GM12864 (cell line): ENCODE data around the gene CDYL.

ENCODE experiments used
- DNase-seq: peaks from one replicate; pipeline ENCODE4 v3.0.0-alpha.2; 2011; ENCODE audit warnings: low read depth
- H3K4me3 ChIP-seq: 2 replicates; pipeline ENCODE4 v1.5.1; 2011; ENCODE audit warnings: mild to moderate bottlenecking, low read depth, low read length, control low read depth
- CTCF ChIP-seq: IDR thresholded peaks from 2 replicates; pipeline ENCODE4 v1.5.1; 2011; ENCODE audit warnings: low read depth, mild to moderate bottlenecking, moderate library complexity, low read length, control low read depth, inconsistent platforms; ENCODE audit errors: missing control alignments

Gene CDYL

GRCh38 chr6:4885341-4885933, 109.2 kb downstream of the CDYL start:
- H3K4me3 ChIP-seq = no peak overlapping the region
- no peak for TF ChIP-seq CTCF
- DNase-seq = no peak

DNA sequence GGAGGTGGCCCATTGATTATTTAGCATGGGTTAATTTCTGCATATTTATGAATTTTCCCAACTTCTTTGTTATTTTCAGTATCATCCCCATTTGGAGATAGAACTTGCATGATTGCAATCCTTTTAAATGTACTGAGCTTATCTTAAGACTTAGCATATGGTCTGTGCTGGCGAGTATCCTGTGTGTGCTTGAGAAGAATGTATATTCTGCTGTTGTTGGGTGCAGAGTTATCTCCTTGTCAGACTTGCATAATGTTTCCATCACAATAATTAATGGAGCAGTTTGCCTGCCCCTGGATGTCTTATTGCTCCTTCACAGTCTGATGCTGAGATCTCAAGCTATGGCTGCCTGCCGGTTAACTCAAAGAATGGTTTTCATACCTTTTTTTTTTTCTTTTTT, 112.6 kb downstream of the CDYL start:
- H3K4me3 ChIP-seq = no peak overlapping the region
- DNase-seq = no peak
- no peak for TF ChIP-seq CTCF

GRCh38 chr6:4889701-4890100, 113.5 kb downstream of the CDYL start:
- H3K4me3 ChIP-seq = no peak overlapping the region
- DNase-seq = no peak
- TF ChIP-seq CTCF = no peak

- no peak for DNase-seq
- no peak overlapping the region for H3K4me3 ChIP-seq
- TF ChIP-seq CTCF = no peak
Observed at GRCh38 chr6:4890191-4890590, 114.0 kb downstream of the CDYL start.

DNA sequence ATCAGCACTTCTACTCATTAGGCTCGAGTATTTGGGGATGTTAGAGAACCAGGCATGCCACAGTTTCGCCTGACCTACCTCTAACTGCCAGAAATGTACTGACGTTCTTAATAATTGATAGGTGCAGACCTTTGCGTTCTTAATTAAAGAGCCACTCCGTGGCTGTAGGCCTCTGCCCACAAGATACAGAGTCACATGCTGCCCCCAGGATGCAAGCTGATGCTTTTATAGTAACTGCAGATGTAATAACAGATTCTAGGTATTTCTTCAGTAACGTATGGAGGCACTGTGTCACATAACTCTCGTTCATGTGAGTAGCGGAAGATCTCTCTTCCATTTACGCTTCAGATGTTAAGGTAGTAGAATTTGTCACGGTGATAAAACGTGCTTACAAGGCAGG, 114.4 kb downstream of the CDYL start:
- DNase-seq = no peak
- H3K4me3 ChIP-seq = no peak overlapping the region
- no peak for TF ChIP-seq CTCF

- no peak for TF ChIP-seq CTCF
- H3K4me3 ChIP-seq = no peak overlapping the region
- DNase-seq = no peak
Observed at GRCh38 chr6:4891141-4891540, 114.9 kb downstream of the CDYL start.

DNA sequence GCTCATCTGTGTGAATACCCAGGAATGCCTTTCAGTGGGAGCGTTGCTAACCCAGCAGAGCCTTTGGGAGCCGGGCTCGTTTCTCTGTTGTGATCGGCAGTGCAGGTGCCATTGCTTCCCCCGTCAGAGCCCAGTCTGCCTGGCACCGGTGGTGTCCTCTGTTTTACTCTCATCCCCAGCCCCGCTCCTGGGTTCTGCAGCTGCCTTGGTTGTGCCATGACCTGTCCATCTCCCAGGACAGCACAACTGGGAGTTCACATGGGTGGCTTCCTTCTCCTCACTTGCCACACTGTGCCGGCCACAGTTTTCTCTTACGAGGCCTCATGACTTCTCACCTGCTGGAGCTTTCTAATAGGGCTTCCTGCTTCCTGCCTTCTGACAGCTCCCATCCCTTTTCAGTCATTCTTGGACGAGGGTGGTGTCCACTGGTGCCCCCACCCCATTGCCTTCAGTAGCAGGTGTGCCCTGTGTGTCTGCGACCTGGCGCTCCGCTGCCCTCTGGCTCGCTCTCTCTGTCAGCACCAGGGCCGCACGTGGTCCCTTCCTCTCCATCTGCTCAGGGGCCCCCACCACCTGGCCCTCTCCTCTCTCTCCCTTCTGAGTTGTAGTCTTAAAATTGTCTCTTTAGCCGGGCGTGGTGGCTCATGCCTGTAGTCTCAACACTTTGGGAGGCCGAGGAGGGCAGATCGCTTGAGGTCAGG, 116.7 kb downstream of the CDYL start:
- no peak overlapping the region for H3K4me3 ChIP-seq
- no peak for DNase-seq
- no peak for TF ChIP-seq CTCF
